NCI-H345 treated with DMSO at 0.1 percent for 48 hours (cell line): ENCODE results near the gene PDIK1L.

Experiments
- DNase-seq: peaks from one replicate; lab custom pipeline; 2025; ENCODE audit not compliant: unreplicated experiment; lab: John Stamatoyannopoulos, UW

PDIK1L gene

DNA sequence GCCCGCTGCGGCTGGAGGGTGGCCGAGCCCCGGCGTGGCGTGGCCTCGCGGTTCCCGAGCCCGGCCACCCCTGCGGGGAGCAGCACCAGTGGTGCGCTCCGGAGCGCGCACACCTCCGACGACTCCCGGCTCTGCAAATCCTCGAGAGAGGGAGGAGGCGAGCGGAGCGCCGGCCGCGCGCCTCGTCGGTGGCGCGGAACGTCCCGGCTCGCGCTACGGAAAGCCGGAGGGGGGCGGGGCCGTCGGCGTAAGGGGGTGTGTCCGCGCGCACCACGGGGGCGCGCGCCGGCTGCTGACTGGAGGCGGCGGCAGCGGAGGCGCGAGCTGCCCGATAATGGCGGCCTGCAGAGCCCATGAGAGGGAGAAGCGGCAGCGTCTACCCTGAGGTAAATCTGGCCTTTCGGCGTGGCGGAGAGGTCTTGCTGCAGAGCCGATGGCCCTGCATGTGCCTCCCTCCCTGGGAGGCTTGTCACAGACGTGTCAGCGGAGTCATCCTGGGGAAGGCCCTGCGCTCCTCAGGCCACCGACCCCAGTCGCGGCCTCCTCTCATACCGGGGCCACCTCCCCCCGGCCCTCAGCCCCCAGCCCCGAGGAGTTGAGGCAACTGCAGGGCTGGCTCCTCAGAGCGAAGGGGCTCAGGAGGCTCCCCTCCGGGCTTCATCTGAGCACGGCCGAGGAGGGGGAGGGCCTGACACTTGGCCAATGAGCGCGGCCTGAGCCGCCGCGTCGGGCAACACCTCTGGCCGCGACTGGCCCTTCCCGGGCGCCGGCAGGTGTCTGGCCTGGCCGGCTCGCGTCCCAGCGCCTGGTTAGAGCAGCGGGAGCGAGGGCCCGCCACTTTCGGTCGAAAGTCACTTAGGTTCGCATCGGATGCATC, at the start of gene PDIK1L:
Gene PDIK1L (plus strand): TSS at position 295 of the 877 bp plus-strand sequence. CDS start 2,485 bp downstream, outside the sequence.
- peak; percentile 92 for DNase-seq

DNA sequence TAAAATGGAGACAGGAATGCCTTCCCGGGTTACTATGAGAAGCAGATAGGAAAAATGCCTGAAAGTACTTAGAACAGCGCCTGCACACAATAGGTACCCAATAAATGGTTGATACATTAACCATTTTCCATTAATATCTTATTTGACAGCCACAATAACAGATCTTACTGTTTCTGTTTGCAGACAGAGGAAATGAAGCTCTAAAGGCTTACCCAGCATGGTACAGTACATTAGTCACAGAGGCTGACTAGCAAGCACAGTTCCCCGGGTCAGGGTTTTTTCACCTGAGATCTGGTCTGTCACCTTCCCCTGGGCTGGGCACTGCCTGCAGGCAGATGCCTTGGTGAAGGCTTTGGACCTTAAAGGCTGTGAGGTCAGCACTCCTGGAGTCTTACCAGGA, 47.1 kb upstream of the PDIK1L start:
- DNase-seq: no peak

DNA sequence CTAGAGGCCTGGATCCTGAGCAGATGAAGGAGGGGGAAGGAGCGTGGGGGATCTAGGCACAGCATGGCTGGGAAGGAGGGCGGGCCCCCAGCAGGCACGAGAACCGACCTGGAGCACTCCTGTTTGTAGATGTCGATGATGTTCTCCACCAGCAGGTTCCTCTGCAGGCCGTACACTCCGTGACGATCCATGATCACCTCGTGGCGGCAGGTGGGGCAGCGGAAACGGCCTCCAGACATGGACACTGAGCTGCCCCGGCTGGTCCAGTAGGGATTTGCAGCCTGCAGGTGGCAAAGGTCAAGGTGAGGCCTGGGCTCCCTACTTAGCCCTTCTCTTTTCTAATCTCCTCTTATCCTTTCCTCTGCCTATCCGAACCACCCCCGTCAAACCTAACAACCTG, 45.5 kb upstream of the PDIK1L start:
- DNase-seq: no peak

DNA sequence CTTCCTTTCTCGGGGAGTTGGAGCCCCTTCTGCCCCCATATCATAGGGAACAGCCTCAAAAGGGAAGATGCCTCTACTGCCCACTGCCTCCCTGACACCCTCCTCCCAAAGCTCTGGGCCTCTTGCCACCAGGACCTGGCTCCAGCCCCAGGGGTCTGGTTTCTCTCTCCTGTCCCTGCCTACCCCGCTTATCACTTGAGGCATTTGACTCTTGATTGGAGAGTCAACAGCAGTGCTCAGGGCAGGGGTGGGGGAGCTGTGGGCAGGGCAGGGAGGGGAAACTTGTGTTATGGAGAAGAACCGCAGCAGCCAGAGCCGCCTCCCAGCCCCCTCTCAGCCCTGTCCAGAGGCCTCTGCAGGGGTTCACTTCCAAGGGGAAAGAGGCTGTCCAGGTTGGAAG, 44.8 kb upstream of the PDIK1L start:
- DNase-seq: no peak

DNA sequence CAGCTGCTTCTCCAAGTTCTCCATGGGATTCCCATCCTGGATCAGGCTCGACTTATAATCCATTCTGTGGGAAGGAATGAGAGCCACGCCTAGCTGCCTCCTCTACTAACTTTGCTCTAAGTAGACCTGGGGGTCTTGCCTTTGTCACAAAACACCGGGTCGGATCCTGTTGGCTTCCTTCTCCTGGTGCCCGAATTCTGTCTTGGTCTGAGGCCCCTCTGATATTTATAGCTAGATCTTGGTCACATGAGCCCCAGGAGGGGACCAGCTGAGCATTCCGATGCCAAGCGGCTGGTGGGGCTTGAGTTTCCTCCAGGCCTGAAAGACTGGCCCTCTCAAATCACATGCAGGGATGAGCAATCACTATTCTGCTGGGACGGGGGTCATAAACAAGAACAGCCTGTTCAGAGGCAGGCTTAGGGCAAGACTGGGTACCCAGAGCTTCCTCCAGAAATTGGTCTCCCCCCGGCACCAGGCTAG, 44.2 kb upstream of the PDIK1L start, which contains the start of gene TRIM63:
Gene TRIM63 (minus strand): TSS at position 199 of the 480 bp plus-strand sequence. CDS start 136 bp downstream, at position 63.
- no peak for DNase-seq

DNA sequence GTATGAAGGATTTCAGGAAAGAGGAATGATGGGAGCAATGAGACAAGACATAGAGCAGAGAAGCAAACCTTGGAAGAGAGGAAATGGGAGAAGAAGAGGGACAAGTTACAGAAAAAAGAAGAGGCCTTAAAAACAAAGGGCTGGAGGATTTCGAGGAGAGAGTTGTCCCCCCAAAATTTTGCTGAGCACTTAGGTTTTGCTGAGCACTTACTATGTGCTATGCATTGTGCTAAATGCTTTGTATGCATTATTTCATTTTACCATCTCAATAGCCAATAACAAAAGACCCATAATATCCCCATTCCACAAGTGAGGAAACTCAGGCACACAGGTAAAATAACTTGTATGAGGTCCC, 41.7 kb upstream of the PDIK1L start:
- no peak for DNase-seq

DNA sequence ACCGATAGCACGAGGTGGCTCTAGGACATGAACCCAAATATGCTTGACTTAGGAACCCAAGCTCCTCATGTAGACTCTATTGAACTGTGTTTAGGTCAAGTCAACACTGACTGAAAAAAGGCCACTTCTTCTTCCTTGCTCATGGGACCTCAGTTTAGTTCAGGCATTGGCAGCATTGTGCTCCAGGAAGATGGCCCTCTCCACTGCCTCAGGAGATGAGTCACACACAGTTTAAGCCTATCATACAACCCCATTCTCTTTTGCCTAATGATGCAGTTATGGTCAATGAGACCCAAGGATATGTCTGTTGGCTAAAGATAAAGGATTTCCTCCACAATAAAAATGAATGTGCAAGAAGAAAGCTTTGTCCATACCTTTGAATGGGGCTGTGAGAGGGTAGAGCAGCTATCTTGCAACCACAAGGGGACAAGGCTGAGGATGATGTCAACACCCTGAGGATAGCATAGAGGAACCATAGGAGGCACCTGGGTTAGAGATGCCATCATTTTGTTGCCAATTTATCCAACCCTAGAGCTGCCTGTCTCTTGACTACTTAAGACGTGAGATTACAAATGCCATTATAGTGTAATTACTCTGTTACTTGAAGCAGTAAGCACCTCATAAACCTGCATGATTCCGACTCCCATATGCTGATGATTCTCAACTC, 41.2 kb upstream of the PDIK1L start:
- no peak for DNase-seq

DNA sequence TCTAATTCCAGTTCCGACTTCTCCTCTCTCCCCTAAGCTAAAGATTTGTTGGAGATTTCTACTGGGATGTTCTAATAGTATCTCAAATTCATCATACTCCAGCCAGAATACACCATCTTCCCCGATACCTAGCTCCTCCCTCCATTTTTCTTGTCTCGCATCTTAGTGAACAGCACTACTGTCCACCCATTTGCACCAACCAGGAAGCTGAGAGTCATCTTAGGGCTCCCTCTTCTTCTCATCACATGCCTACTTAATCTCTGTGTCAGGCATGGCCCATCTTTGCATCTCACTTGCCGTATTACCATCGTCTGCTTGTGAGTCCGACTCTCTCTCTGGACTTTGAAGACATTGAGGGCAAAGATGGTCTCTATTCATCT, 40.7 kb upstream of the PDIK1L start:
- no peak for DNase-seq

DNA sequence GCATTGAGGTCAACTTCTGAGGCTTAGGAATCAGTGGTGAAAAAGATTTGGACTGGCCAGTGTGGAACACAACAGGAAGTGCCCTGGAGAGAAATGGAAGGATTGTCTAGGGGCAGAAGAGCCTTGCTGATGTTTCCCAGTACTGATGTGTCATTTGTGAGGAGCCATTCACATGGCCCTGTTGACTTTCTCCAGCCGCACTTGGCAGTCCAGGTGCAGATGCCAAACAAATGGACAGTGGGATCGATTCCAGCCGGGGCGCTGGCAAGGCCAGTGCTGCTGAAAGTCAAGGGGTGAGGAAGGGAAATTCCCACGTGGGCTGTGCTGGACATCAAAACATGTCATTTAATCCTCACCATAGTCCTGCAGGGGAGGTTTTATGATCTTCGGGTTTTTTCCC, 39.3 kb upstream of the PDIK1L start:
- DNase-seq: no peak

DNA sequence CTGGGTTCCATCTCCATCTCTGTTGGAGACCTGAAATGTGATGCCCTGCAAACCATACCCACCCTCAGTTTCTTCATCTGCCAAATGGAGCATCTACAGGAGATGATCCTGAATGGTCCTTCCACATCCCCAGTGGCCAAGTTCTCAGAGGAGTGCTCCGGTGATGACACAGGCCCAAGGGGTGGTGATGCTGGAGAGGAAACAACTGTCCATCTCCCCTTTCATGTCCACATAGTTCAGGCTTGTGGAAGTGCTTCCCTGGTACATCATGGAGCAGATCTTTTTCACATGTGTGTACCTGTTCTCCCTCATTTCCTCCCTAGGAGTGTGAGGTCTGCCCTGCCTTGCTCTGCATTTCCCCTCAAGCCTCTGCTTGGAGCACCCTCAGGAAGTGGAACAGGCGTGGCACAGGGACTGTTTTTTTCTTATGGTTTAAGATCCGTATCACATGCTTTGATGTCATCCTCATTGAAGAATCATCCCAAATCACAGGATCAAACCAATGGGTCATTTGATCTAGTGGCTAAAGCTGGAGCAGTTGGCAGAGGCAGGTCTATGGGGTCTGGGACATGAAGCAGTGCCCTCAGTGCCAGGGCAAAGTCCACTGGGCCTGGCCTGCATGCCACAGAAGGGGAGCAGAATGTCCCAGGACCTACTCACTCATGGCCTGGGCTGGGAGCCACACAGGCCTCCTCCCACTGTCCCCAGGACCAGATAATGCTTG, 36.0 kb upstream of the PDIK1L start:
- DNase-seq: no peak

DNA sequence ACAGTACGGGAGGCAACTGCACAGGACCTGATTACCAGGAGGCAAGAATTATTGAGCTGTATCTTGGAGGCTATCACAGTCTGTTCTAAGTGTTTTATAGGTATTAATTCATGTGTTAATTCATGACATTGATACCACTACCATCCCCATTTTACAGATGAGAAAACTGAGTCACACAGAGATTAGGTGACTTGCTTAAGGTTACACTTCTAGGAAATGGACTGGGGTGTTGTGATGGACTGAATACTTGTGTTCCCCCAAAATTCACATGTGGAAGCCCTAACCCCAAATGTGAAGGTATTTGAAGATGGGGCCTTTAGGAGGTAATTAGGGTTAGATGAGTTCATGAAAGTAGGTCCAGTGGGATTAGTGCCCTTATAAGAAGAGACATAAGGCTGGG, 34.1 kb upstream of the PDIK1L start:
- DNase-seq: no peak

DNA sequence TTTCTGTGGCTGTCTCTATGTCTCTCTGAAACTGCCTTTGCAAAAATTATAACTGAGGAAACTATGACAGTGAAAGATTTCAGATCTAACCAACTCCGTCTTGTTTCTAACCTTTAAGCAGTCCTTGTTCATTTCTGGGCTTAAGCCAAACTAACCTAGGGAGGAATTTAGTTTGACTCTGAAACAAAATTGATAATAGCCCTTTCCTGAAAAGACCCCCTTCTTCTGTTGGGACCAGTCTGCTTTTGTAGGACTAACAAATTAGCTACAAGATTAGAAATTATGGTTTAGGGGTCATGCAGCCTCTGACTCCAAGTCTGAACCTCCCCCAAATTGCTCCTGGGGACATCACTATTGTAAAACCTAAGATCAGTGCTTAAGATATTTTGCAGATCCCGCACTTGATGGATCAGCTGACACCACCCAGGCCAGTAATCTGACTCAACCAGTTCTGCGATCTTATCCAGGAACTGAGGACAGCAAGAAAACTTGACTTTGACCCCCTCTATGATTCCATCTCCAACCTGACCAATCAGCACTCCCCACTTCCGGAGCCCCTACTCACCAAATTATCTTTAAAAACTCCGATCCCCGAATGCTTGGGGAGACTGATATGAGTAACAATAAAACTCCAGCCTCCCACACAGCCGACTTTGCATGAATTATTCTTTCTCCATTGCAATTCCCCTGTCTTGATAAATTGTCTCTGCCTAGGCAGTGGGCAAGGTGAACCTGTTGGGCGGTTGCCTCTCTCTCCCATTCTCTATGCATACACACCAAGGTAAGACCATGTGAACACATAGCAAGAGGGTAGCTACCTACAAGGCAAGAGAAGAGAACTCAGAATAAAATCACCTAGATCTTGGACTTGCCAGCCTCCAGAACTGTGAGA, 33.1 kb upstream of the PDIK1L start:
- DNase-seq: no peak

DNA sequence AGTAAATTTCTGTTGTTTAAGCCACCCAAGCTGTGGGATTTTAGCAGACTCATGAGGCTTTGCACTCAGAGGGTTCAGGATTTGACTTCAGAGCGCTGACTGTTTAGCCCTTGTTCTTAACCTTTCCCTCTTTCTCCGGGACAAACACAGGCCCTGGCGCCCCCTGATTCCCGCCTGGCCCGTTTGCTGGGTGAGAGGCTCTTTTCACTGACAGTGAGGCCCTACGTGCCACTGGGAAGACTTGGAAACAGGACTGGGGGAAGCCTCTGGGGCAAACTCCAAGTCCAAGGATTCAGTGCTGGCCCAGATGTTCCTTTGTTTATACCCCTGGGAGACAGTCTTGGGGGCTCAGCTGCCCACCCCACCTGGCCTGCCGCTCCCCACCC, 32.5 kb upstream of the PDIK1L start:
- DNase-seq: no peak

DNA sequence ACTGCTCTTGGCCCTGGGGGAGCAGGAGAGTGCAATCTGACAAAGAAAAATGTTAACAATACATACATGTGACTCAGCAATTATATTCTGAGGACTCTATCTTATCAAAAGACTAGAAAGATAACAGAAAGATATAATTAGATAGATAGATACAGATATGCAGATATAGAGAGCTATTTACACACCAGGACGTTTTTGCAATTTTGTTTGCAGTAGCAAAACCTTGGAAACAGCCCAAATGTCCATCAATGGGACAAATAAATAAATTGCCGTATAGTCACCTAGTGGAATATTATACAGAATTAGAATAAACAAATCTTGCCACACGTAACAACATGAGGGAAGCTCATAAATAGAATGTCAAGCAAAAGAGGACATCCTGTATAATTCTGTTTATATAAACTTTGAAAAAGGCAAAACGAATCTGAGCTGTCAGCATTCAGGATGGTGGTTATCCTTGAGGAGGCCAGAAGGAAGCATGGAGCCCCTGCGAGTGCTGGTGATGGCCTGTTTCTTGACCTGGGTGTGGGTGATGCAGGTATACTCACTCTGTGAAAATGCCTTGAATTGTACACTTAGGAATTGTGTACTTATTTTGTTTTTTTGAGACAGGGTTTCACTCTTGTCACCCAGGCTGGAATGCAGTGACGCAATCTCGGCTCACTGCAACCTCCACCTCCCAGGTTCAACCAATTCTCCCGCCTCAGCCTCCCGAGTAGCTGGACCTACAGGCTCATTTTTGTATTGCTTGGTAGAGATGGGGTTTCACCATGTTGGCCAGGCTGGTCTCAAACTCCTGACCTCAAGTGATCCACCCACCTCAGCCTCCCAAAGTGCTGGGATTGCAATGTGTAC, 31.4 kb upstream of the PDIK1L start:
- DNase-seq: no peak

DNA sequence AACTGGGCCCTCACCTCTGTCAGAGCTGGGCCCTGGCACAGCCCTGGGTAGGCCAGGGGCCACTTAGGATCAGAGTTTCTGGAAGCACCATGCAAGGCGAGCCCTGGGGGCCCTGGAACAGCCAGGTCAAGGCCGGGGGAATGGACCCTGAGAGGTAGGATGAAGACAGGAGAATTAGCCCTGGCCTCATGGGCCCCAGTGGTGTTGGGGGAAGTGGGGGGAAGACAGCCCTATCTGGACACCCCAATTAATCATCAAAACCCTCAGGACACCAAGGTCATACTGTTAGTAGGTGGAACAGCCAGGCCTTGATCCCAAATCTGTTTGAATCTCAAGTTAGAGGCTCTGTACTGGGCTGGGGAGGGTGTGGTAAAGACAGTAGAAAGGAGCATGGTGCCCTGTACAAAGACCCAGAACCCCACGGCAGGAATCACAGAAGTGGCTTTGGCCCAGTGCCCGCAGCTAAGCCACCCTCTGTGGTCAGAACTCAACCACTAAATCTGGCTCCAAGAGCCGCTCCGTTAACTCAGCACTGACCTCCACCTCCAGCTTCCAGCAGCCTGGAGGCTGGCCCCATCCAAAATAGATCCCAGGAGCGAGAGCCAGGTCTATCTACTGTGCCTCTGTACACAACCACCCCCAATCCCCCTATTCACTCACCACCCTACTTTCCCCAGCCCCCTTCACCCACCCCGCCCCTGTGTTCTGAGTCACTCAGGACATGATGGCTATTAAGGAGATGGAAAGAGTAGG, 30.2 kb upstream of the PDIK1L start:
- DNase-seq: no peak

DNA sequence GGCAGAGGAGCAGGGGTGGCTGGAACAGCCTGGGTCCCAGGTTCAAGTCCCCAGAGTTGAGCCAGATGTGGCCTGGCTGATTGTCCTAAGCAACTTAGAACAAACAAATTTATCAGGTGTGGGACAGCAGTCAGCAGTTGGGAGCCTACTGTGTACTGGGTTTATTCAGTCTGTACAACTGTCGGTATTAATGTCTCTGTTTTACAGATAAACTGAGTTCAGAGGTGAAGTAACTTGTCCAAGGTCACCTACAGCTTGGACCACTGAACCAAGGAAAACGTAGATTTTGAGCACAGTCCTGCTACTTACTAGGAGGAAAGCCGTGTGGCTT, 29.6 kb upstream of the PDIK1L start:
- no peak for DNase-seq

DNA sequence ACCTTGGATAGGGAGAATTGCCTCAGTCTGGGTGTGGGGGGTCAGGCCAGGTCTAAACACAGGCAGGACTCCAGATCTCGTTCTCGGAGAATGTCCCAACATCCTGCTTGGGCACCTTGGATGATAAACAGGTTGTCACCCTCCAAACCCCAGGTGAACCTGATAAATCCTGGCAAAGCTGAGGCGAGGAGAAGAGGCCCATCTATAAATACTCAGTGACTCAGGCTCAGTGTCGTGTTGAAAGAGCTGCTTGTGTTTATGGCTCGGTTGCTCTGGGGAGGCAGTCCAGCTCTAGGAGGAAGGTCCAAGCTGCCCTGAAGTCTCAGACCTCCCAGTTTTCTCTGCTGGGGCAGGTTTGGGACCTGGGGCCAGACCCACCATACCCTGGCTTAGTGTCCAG, 28.4 kb upstream of the PDIK1L start:
- DNase-seq: no peak

DNA sequence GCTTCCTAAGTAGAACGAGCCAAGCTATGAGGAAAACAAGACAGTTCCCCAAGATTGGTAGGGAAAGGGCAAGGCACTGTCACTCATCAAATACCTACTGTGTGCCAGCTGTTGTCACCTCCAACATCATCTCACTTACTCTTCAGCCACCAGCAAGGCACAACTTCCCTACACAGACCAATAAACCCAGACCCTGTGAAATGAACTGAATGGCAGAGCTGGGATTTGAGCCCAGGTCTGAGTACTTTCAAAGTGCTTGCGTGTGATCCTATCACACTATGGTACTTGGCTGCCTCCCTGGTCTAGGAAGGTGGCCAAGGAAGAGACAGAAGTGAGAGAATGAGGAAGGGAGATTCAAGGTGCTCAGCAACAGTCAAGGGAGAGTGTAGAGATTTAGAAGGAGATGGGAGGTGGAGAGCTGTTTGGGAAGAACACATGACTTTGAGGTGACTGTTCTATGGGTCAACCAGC, 27.5 kb upstream of the PDIK1L start:
- no peak for DNase-seq

DNA sequence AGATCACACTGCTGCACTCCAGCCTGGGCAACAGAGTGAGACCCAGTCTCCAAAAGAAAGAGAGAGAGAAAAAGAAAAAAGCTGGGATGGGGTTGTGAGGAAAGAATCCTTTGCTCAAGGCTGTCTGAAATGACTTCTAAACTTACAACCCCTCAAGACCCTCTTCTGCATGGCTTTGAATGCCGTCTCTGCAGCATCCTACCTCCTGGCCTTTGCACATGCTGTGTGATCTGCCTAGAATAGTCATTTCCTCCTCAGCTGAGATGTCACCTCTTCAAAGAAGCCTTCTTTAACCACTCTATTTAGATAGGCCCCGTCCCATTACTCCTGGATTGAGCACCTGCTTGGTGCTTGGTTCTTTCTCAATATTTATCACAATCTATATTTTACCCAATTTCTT, 26.8 kb upstream of the PDIK1L start:
- no peak for DNase-seq
